Uterus (tissue), 2 donors: ENCODE data around the gene TJP3.

Experiments used
- CTCF ChIP-seq, 4 experiments: fragments of 200-600 bp in 2 of 4; fragments of 450-650 bp in 2 of 4; sonication (generic) in 2 of 4; IDR thresholded peaks; one replicate each; pipeline ENCODE4 v1.5.1; 2016 to 2019; ENCODE audit warnings: antibody characterized with exemption in 4 of 4, mild to moderate bottlenecking in 2 of 4, moderate library complexity in 1 of 4
- POLR2A ChIP-seq, 2 donors: fragments of 450-650 bp; IDR thresholded peaks; one replicate each; pipeline ENCODE4 v1.6.1; 2016; ENCODE audit warnings: antibody characterized with exemption in 2 of 2, mild to moderate bottlenecking in 1 of 2, moderate library complexity in 1 of 2

- TF ChIP-seq CTCF (IDR thresholded peaks at IDR 0.05) (no peak), POLR2A (IDR thresholded peaks at IDR 0.05) (no peak)
These were observed 88.2 kb downstream of the TJP3 start for GRCh38 chr19:3796358-3796757.
